GM12864 (cell line): Measurements from ENCODE around the gene FPR3.

Experiments
- DNase-seq: peaks from one replicate; pipeline ENCODE4 v3.0.0-alpha.2; 2011; ENCODE audit warnings: low read depth
- H3K4me3 ChIP-seq: 2 replicates; pipeline ENCODE4 v1.5.1; 2011; ENCODE audit warnings: mild to moderate bottlenecking, low read depth, low read length, control low read depth
- TF ChIP-seq, protein P1 (sequence below): IDR thresholded peaks from 2 replicates; pipeline ENCODE4 v1.5.1; 2011; ENCODE audit warnings: low read depth, mild to moderate bottlenecking, moderate library complexity, low read length, control low read depth, inconsistent platforms; ENCODE audit errors: missing control alignments

Gene FPR3

DNA sequence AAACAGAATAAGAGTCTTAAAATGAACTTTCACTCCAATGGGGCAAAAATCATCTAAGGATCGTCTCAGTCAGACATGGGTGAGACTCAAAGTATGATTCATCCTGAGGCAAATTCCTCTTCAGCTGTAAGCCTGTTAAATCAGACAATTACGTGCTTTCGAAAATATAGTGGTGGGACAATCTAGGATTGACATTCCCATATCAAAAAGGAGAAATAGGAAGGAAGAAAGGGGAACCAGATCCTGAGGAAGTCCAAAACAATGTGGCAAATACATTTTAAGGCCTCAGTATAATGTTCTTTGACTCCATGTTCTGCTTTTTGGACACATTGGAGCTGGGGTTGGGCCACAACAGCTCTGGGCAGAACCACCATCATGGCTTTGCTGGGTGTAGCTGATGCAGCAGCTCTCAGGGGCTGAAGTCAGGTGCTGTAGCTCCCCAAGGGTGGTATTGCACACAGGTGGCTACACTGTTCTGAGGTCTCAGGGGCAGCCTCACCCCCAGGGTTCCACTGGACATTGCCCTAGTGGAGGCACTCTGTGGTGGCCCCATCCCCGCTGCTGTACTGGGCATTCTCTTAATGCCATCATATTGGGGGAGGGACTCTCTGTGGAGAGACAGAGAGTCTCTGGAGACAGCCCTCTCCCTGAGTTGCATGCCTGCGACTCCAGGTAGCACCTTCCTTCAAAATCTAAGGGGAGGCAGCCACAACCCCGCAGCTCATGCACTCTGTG, 5.7 kb upstream of the FPR3 start:
- DNase-seq, result no peak
- no peak overlapping the region for H3K4me3 ChIP-seq
- TF ChIP-seq, protein P1, sequence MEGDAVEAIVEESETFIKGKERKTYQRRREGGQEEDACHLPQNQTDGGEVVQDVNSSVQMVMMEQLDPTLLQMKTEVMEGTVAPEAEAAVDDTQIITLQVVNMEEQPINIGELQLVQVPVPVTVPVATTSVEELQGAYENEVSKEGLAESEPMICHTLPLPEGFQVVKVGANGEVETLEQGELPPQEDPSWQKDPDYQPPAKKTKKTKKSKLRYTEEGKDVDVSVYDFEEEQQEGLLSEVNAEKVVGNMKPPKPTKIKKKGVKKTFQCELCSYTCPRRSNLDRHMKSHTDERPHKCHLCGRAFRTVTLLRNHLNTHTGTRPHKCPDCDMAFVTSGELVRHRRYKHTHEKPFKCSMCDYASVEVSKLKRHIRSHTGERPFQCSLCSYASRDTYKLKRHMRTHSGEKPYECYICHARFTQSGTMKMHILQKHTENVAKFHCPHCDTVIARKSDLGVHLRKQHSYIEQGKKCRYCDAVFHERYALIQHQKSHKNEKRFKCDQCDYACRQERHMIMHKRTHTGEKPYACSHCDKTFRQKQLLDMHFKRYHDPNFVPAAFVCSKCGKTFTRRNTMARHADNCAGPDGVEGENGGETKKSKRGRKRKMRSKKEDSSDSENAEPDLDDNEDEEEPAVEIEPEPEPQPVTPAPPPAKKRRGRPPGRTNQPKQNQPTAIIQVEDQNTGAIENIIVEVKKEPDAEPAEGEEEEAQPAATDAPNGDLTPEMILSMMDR, result no peak

GRCh38 chr19:51792932-51793331, 2.0 kb upstream of the FPR3 start:
- TF ChIP-seq, protein P1, result no peak
- DNase-seq, result no peak
- H3K4me3 ChIP-seq, result no peak overlapping the region

GRCh38 chr19:51793994-51794393, 963 bp upstream of the FPR3 start:
- TF ChIP-seq, protein P1, result no peak
- DNase-seq, result no peak
- no peak overlapping the region for H3K4me3 ChIP-seq

DNA sequence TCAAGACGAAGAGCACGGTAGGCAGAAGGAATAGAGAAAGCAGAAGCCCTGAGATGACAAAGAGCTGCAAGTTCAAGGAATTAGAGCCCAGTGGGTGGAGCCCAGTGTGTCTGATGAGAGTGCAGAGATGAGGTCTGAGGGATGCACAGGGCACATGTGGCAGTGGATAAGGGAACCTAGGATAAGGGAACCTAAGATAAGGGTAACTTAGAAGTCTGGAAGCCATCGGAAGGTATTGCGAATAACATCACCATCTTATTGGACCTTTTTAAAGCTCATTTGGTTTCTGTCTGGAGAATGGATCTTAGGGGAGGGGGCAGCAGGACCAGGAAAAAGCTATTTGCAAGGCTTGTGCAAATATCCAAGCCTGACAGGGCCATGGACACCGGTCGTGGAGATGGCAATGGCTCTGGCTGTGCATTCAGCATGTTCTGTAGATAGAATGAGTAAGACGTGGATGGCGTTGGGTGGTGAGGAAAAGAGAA, 1.3 kb downstream of the FPR3 start:
- no peak for DNase-seq
- H3K4me3 ChIP-seq, result no peak overlapping the region
- TF ChIP-seq, protein P1, result no peak

GRCh38 chr19:51797480-51797879, 2.5 kb downstream of the FPR3 start:
- H3K4me3 ChIP-seq, result no peak overlapping the region
- no peak for DNase-seq
- TF ChIP-seq, protein P1, result no peak

GRCh38 chr19:51798062-51798461, 3.1 kb downstream of the FPR3 start:
- no peak overlapping the region for H3K4me3 ChIP-seq
- DNase-seq, result no peak
- TF ChIP-seq, protein P1, result no peak
